Activated naive CD4-positive, alpha-beta T cell treated with anti-CD3 and anti-CD28 coated beads, Interleukin-2, amount 50 U/mL, for 16 hours (primary cell): ENCODE data around the gene TRIM45.
A peak's percentile ranks its signal among the peaks of the same experiment; 100 is the strongest.

Source experiments
- DNase-seq: peaks from one replicate; pipeline ENCODE4 v3.0.0-alpha.2; 2020

TRIM45 gene

GRCh38 chr1:117097443-117097842 is 24.1 kb downstream of the TRIM45 start:
- no peak for DNase-seq

GRCh38 chr1:117096951-117097408 is 24.6 kb downstream of the TRIM45 start:
- no peak for DNase-seq

- DNase-seq = no peak
Observed at GRCh38 chr1:117094841-117095604, 26.5 kb downstream of the TRIM45 start.

- DNase-seq = peak; percentile 32
Observed at GRCh38 chr1:117093870-117094621, 27.5 kb downstream of the TRIM45 start.

GRCh38 chr1:117093091-117093534 is 28.4 kb downstream of the TRIM45 start:
- peak; percentile 17 for DNase-seq

- no peak for DNase-seq
Observed at GRCh38 chr1:117092594-117092993, 29.0 kb downstream of the TRIM45 start.

GRCh38 chr1:117089996-117090395 is 31.6 kb downstream of the TRIM45 start:
- DNase-seq = no peak

- no peak for DNase-seq
Observed at GRCh38 chr1:117087686-117088085, 33.9 kb downstream of the TRIM45 start.

GRCh38 chr1:117084231-117084630 is 37.3 kb downstream of the TRIM45 start:
- DNase-seq = no peak

GRCh38 chr1:117079737-117080136 is 41.8 kb downstream of the TRIM45 start:
- DNase-seq = no peak

GRCh38 chr1:117077267-117077666 is 44.3 kb downstream of the TRIM45 start:
- DNase-seq = peak; percentile 60

- DNase-seq = no peak
Observed at GRCh38 chr1:117076648-117077047, 44.9 kb downstream of the TRIM45 start.

GRCh38 chr1:117070124-117070523 is 51.4 kb downstream of the TRIM45 start:
- DNase-seq = no peak

- no peak for DNase-seq
Observed at GRCh38 chr1:117069220-117069844, 52.2 kb downstream of the TRIM45 start.

GRCh38 chr1:117068580-117068979 is 53.0 kb downstream of the TRIM45 start:
- DNase-seq = no peak

GRCh38 chr1:117067533-117068370 is 53.8 kb downstream of the TRIM45 start:
- peak; percentile 24 for DNase-seq

GRCh38 chr1:117066367-117066766 is 55.2 kb downstream of the TRIM45 start:
- no peak for DNase-seq

GRCh38 chr1:117061986-117062415 is 59.5 kb downstream of the TRIM45 start:
- peak; percentile 24 for DNase-seq
